SK-N-SH (cell line): Measurements from ENCODE around the gene AFF3. TPM values are rescaled to one million over a fixed set of nuclear protein-coding genes. Genes with fewer than 3 reads are reported as not detected.

ENCODE experiments used
- CTCF ChIA-PET: fragments of 300-600, 350-600 bp; formaldehyde crosslinking; extraction: SDS; loops from one replicate; lab custom pipeline; 2021; lab: Yijun Ruan, JAX
- POLR2A ChIA-PET: fragments of 350-600 bp; sonication (Branson Sonifier 250); formaldehyde crosslinking; extraction: SDS; loops from one replicate; lab custom pipeline; 2020; ENCODE audit warnings: antibody characterized with exemption, inconsistent platforms; lab: Yijun Ruan, JAX
- DNase-seq: peaks from one replicate; pipeline ENCODE4 v3.0.0; 2012
- H2AFZ ChIP-seq: fragments of 200-600 bp; sonication (generic); 2 replicates; pipeline ENCODE4 v1.8.1; 2016; ENCODE audit warnings: antibody characterized with exemption, mild to moderate bottlenecking, low read depth
- H3F3A ChIP-seq: fragments of 200-600 bp; sonication (generic); replicated peaks from 2 replicates; pipeline ENCODE3; 2016; ENCODE audit warnings: antibody characterized with exemption, mild to moderate bottlenecking; ENCODE audit not compliant: insufficient read depth
- H3K27ac ChIP-seq, 2 experiments: fragments of 200-500 bp in 1 of 2; fragments of 200-600 bp in 1 of 2; sonication (Bioruptor generic) in 1 of 2; sonication (generic), shearing (Covaris generic) in 1 of 2; 2 replicates each; pipeline versions ENCODE4 v1.5.1 to v1.6.1; 2014 to 2016; ENCODE audit warnings: low read depth in 2 of 2, inconsistent platforms in 1 of 2, low read length in 1 of 2, mild to moderate bottlenecking in 1 of 2, mixed read lengths in 1 of 2
- H3K27me3 ChIP-seq: fragments of 200-600 bp; sonication (generic), shearing (Covaris generic); 2 replicates; pipeline ENCODE4 v1.6.1; 2016; ENCODE audit warnings: mixed run types; ENCODE audit not compliant: insufficient read depth
- H3K36me3 ChIP-seq, 2 experiments: fragments of 200-500 bp in 1 of 2; fragments of 200-600 bp in 1 of 2; sonication (Bioruptor generic) in 1 of 2; sonication (generic) in 1 of 2; replicated peaks in 1 of 2; 2 replicates each; pipeline versions ENCODE3 to v1.5.1; 2014 to 2016; ENCODE audit warnings: low read length in 1 of 2, mild to moderate bottlenecking in 1 of 2; ENCODE audit not compliant: insufficient read depth in 2 of 2, control insufficient read depth in 1 of 2
- H3K4me1 ChIP-seq, 2 experiments: fragments of 200-500 bp in 1 of 2; fragments of 200-600 bp in 1 of 2; sonication (Bioruptor generic) in 1 of 2; sonication (generic), shearing (Covaris generic) in 1 of 2; 2 replicates each; pipeline versions ENCODE4 v1.5.1 to v1.6.1; 2014 to 2016; ENCODE audit warnings: low read depth in 1 of 2, low read length in 1 of 2, mixed run types in 1 of 2; ENCODE audit not compliant: insufficient read depth in 2 of 2, control insufficient read depth in 1 of 2
- H3K4me2 ChIP-seq: fragments of 200-600 bp; sonication (generic), shearing (Covaris generic); 2 replicates; pipeline ENCODE4 v1.6.1; 2017; ENCODE audit warnings: mixed run types
- H3K4me3 ChIP-seq, 2 experiments: fragments of 200-500 bp in 1 of 2; fragments of 200-600 bp in 1 of 2; sonication (Bioruptor generic) in 1 of 2; sonication (generic), shearing (Covaris generic) in 1 of 2; 2 replicates each; pipeline versions ENCODE4 v1.5.1 to v1.8.1; 2014 to 2016; ENCODE audit warnings: low read depth in 2 of 2, inconsistent platforms in 1 of 2, low read length in 1 of 2, mild to moderate bottlenecking in 1 of 2, mixed read lengths in 1 of 2, moderate library complexity in 1 of 2
- H3K79me2 ChIP-seq: fragments of 200-600 bp; sonication (generic); 2 replicates; pipeline ENCODE4 v1.8.1; 2017; ENCODE audit warnings: mild to moderate bottlenecking; ENCODE audit not compliant: insufficient read depth
- H3K9ac ChIP-seq: fragments of 200-600 bp; sonication (generic); 2 replicates; pipeline ENCODE4 v1.6.1; 2017; ENCODE audit warnings: mixed run types
- H3K9me2 ChIP-seq: fragments of 200-600 bp; sonication (generic); 2 replicates; pipeline ENCODE4 v1.6.1; 2017; ENCODE audit warnings: mixed run types
- H3K9me3 ChIP-seq: fragments of 200-600 bp; sonication (generic); 2 replicates; pipeline ENCODE4 v1.6.1; 2017; ENCODE audit warnings: mixed run types, mild to moderate bottlenecking, moderate library complexity
- H4K20me1 ChIP-seq: fragments of 200-600 bp; sonication (generic); 2 replicates; pipeline ENCODE4 v1.6.1; 2017; ENCODE audit warnings: mild to moderate bottlenecking, mixed run types; ENCODE audit not compliant: insufficient read depth
- EZH2phosphoT487 ChIP-seq: fragments of 200-600 bp; sonication (generic); IDR thresholded peaks from 2 replicates; pipeline ENCODE4 v1.6.1; 2017; ENCODE audit warnings: low read depth, mixed run types, mild to moderate bottlenecking, antibody characterized with exemption, moderate library complexity, borderline replicate concordance
- FOXJ3 ChIP-seq: sonication (generic); formaldehyde crosslinking; IDR thresholded peaks from 2 replicates; pipeline ENCODE4 v1.5.1; 2020; ENCODE audit warnings: mild to moderate bottlenecking, missing genetic modification reagents
- FOXM1 ChIP-seq: IDR thresholded peaks from 2 replicates; pipeline ENCODE4 v1.4.0; 2012; ENCODE audit warnings: low read depth, mild to moderate bottlenecking
- GABPA ChIP-seq: IDR thresholded peaks from 2 replicates; pipeline ENCODE4 v1.4.0; 2012; ENCODE audit warnings: low read depth, mild to moderate bottlenecking
- IRF3 ChIP-seq: fragments of 150-350 bp; IDR thresholded peaks from 2 replicates; pipeline ENCODE4 v1.6.1; 2016; ENCODE audit warnings: mild to moderate bottlenecking, low read depth, low read length
- NFIC ChIP-seq: IDR thresholded peaks from 2 replicates; pipeline ENCODE4 v1.4.0; 2012; ENCODE audit warnings: borderline replicate concordance
- NRF1 ChIP-seq: IDR thresholded peaks from 2 replicates; pipeline ENCODE4 v1.6.1; 2012; ENCODE audit warnings: low read depth, mild to moderate bottlenecking, low read length
- PBX3 ChIP-seq: IDR thresholded peaks from 2 replicates; pipeline ENCODE4; 2012
- RFX5 ChIP-seq: IDR thresholded peaks from 2 replicates; pipeline ENCODE4 v1.6.1; 2012; ENCODE audit warnings: mild to moderate bottlenecking, improper control_type of control experiment, low read length
- RXRA ChIP-seq: IDR thresholded peaks from 2 replicates; pipeline ENCODE4 v1.4.0; 2012; ENCODE audit warnings: low read depth, mild to moderate bottlenecking, borderline replicate concordance
- SIN3A ChIP-seq: IDR thresholded peaks from 2 replicates; pipeline ENCODE4 v1.6.1; 2012; ENCODE audit warnings: low read depth, mild to moderate bottlenecking, low read length, moderate library complexity, borderline replicate concordance
- TEAD4 ChIP-seq: IDR thresholded peaks from 2 replicates; pipeline ENCODE4 v1.4.0; 2012; ENCODE audit warnings: mild to moderate bottlenecking, borderline replicate concordance; ENCODE audit not compliant: insufficient read depth
- USF1 ChIP-seq: IDR thresholded peaks from 2 replicates; pipeline ENCODE4 v1.4.0; 2012; ENCODE audit warnings: low read depth, borderline replicate concordance
- USF2 ChIP-seq: fragments of 150-350 bp; IDR thresholded peaks from 2 replicates; pipeline ENCODE4 v1.6.1; 2017; ENCODE audit warnings: antibody characterized with exemption, low read length, low read depth, borderline replicate concordance
- WGBS: methylation state at CpG from one replicate; pipeline ENCODE4 v1.1.6; 2017; ENCODE audit warnings: low lambda C conversion rate; 5-methylcytosine and 5-hydroxymethylcytosine counted together
- polyA plus RNA-seq, 3 experiments: library from polyadenylated mRNA; depleted of rRNA; stranded (reverse); fragments of >200 nt; gene quantifications; 2 replicates each; pipeline ENCODE4 v1.2.3, GENCODE V29; 2012
- TF ChIP-seq, protein P1 (sequence below): IDR thresholded peaks from 2 replicates; pipeline ENCODE4 v1.6.1; 2012; ENCODE audit warnings: mild to moderate bottlenecking, low read depth, low read length, moderate library complexity
- TF ChIP-seq, protein P2 (sequence below): IDR thresholded peaks from 2 replicates; pipeline ENCODE4 v1.4.0; 2012; ENCODE audit warnings: low read depth

AFF3 gene
- polyA plus RNA-seq, 1 of the 3 experiments (the other 2 are of a cell fraction): 0.36 TPM

- TF ChIP-seq RXRA (no peak), NFIC (no peak), EZH2phosphoT487 (no peak), NRF1 (no peak), FOXM1 (no peak), FOXJ3 (no peak), SIN3A (no peak), GABPA (no peak), TEAD4 (no peak), RFX5 (no peak), USF1 (no peak), PBX3 (no peak), USF2 (no peak), IRF3 (no peak)
- TF ChIP-seq, protein P1, sequence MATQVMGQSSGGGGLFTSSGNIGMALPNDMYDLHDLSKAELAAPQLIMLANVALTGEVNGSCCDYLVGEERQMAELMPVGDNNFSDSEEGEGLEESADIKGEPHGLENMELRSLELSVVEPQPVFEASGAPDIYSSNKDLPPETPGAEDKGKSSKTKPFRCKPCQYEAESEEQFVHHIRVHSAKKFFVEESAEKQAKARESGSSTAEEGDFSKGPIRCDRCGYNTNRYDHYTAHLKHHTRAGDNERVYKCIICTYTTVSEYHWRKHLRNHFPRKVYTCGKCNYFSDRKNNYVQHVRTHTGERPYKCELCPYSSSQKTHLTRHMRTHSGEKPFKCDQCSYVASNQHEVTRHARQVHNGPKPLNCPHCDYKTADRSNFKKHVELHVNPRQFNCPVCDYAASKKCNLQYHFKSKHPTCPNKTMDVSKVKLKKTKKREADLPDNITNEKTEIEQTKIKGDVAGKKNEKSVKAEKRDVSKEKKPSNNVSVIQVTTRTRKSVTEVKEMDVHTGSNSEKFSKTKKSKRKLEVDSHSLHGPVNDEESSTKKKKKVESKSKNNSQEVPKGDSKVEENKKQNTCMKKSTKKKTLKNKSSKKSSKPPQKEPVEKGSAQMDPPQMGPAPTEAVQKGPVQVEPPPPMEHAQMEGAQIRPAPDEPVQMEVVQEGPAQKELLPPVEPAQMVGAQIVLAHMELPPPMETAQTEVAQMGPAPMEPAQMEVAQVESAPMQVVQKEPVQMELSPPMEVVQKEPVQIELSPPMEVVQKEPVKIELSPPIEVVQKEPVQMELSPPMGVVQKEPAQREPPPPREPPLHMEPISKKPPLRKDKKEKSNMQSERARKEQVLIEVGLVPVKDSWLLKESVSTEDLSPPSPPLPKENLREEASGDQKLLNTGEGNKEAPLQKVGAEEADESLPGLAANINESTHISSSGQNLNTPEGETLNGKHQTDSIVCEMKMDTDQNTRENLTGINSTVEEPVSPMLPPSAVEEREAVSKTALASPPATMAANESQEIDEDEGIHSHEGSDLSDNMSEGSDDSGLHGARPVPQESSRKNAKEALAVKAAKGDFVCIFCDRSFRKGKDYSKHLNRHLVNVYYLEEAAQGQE: no peak
- TF ChIP-seq, protein P2, sequence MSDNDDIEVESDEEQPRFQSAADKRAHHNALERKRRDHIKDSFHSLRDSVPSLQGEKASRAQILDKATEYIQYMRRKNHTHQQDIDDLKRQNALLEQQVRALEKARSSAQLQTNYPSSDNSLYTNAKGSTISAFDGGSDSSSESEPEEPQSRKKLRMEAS: no peak
- H3K9me3 ChIP-seq: no peaks in the 10 kb centered on the region
- H3K27ac ChIP-seq: no peak overlapping the region
- no peak overlapping the region for H3K9ac ChIP-seq
- H3K4me1 ChIP-seq: peaks cover 0 to 6% of the 10 kb centered on the region in 2 experiments; a peak in 2 of 4 replicates
- no peaks in the 10 kb centered on the region for H3K36me3 ChIP-seq
- POLR2A ChIA-PET: no interaction called here
- no peak overlapping the region for H3K4me2 ChIP-seq
- no peaks in the 10 kb centered on the region for H3K27me3 ChIP-seq
- no peak overlapping the region for H3K4me3 ChIP-seq
- no peaks in the 10 kb centered on the region for H4K20me1 ChIP-seq
- CTCF ChIA-PET: no interaction called here
- no peaks in the 10 kb centered on the region for H3K79me2 ChIP-seq
- 52% methylated on average over 4 of the region's 4 CpGs for WGBS
- no peaks in the 10 kb centered on the region for H3F3A ChIP-seq
- no peak for DNase-seq
- H3K9me2 ChIP-seq: no peaks in the 10 kb centered on the region
- no peak overlapping the region for H2AFZ ChIP-seq
Measured at GRCh38 chr2:100070078-100070477, 72.3 kb downstream of the AFF3 start.
